Kidney (tissue), 14 donors: ENCODE results near the gene GPR17. TPM values are rescaled to one million over a fixed set of nuclear protein-coding genes. Genes with fewer than 3 reads are reported as not detected.
A peak's percentile ranks its signal among the peaks of the same experiment; 100 is the strongest.

Experiments
- DNase-seq, 5 donors: peaks; one replicate each; pipeline ENCODE4 v3.0.0-alpha.2; 2013 to 2020
- FAIRE-seq: peaks from 2 replicates; lab custom pipeline; 2012; peaks lifted over from hg19 to GRCh38; lab: Jason Lieb, UNC
- H3K27ac ChIP-seq, 2 donors: one replicate each; pipeline ENCODE4 v1.7.0; 2013; ENCODE audit warnings: low read depth in 2 of 2, low read length in 2 of 2, inconsistent platforms in 1 of 2
- H3K27me3 ChIP-seq: one replicate; pipeline ENCODE4 v1.7.1; 2013; ENCODE audit warnings: low read length, inconsistent platforms; ENCODE audit not compliant: control insufficient read depth, insufficient read depth
- H3K36me3 ChIP-seq, 3 donors: one replicate each; pipeline versions ENCODE4 v1.7.0 to v1.7.1; 2013; ENCODE audit warnings: low read length in 3 of 3, control low read depth in 1 of 3, inconsistent platforms in 1 of 3; ENCODE audit not compliant: insufficient read depth in 3 of 3, control insufficient read depth in 2 of 3
- H3K4me1 ChIP-seq, 3 donors: one replicate each; pipeline versions ENCODE4 v1.7.0 to v1.7.1; 2013; ENCODE audit warnings: low read length in 3 of 3, inconsistent platforms in 1 of 3, low read depth in 1 of 3; ENCODE audit not compliant: control insufficient read depth in 2 of 3, insufficient read depth in 2 of 3
- H3K4me3 ChIP-seq, 3 donors: one replicate each; pipeline versions ENCODE4 v1.7.0 to v1.8.1; 2013; ENCODE audit warnings: low read length in 3 of 3, control low read depth in 1 of 3, inconsistent platforms in 1 of 3
- H3K9ac ChIP-seq, 3 donors: one replicate each; pipeline versions ENCODE4 v1.7.0 to v1.7.1; 2013; ENCODE audit warnings: low read length in 3 of 3, control low read depth in 1 of 3, inconsistent platforms in 1 of 3
- H3K9me3 ChIP-seq, 3 donors: one replicate each; pipeline versions ENCODE4 v1.7.0 to v1.7.1; 2013; ENCODE audit warnings: low read length in 3 of 3, control low read depth in 1 of 3, inconsistent platforms in 1 of 3; ENCODE audit not compliant: control insufficient read depth in 2 of 3, insufficient read depth in 1 of 3
- CTCF ChIP-seq: IDR thresholded peaks from 3 replicates; pipeline ENCODE4 v1.5.1; 2012; ENCODE audit warnings: mild to moderate bottlenecking, moderate library complexity, borderline replicate concordance; ENCODE audit not compliant: insufficient read depth; ENCODE audit errors: extremely low read depth
- intact Hi-C: fragments of 100-400 bp; cut with DNase I; formaldehyde crosslinking; loops from one replicate; pipeline ENCODE4 v1.11.1; 2022
- polyA plus RNA-seq: library from polyadenylated mRNA; stranded (reverse); fragments of 350-450 nt; fragmentation: Illumina TruSeq; extraction: RNeasy Lipid Tissue Mini Kit (QIAGEN cat#74804); gene quantifications from one replicate; pipeline ENCODE4 v1.2.3, GENCODE V29; 2014; ENCODE audit warnings: low read depth, low replicate concordance; ENCODE audit not compliant: insufficient read depth
- total RNA-seq: library from RNA; stranded (reverse); fragmentation: NEBNext Ultra II Directional; extraction: Animal tissue kit (Norgen Biotek cat#: 25700); gene quantifications from one replicate; pipeline ENCODE4 v1.2.1, GENCODE V29; 2021
- donor health status: control.
- donor health status: control.
- donor health status: control.
- donor health status: control.
- donor health status: control.
- donor health status: DM: yes; HTN: yes; CAD: no.
- donor health status: Normal renal cell carcinoma (clear cell type).

The GPR17 gene
- total and polyA plus RNA-seq, 2 donors from 2014 or later = 0.39 to 0.50 TPM

DNA sequence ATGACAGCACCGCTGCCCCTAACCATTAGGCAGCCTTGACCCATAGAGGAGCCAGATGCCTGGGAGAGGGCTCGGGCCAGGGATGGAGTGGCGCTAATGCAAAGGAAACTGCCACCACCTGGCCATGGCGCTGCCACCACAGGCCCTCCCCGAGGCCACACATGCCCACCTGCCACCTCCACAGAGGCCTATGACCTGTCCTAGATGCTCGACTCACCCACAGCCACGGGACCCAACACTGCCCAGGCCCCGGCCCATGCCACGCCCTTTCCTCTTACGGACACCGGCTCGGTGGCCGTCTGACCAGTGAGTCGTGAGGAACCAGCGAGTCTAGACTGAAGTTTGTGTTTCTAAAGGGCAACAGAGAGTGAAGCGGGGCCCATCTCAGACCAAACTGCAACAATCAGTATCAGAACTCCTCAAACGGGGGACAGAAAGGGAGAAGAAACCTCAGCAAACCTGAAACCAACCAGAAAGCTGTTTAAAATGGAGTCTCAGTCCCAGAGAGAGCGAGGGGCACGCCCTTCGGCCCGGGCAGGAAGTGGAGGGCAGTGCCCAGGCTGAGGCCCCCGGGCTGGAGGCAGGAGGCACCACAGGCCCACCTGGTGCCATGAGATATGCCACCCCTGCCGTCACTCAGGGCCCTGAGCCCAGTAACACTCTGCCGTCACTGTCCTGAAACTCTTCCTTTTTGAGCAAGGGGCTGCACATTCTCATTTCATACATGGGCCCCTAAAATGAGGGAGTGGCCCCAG lies 711 bp downstream of the GPR17 start:
- no peaks in the 10 kb centered on the region for H3K36me3 ChIP-seq
- H3K9ac ChIP-seq = peak overlapping the region in 1 of 3 donors; percentile 19
- intact Hi-C loops = no loop called here
- FAIRE-seq (no peak), DNase-seq (peak in 1 of 5 donors; percentile 77)
- no peak overlapping the region for H3K4me3 ChIP-seq
- peaks cover 0 to 18% (median 6%) of the 10 kb centered on the region in 3 donors for H3K4me1 ChIP-seq
- H3K27ac ChIP-seq = peak overlapping the region in 1 of 2 donors; percentile 55
- no peak for TF ChIP-seq CTCF
- H3K27me3 ChIP-seq = no peaks in the 10 kb centered on the region
- no peaks in the 10 kb centered on the region for H3K9me3 ChIP-seq

- TF ChIP-seq CTCF = no peak
- intact Hi-C loops = no loop called here
- Histone ChIP-seq H3K36me3 (no peaks in the 10 kb centered on the region), H3K4me1 (peaks cover 0 to 20% (median 6%) of the 10 kb centered on the region in 3 donors), H3K4me3 (no peak overlapping the region), H3K9me3 (no peaks in the 10 kb centered on the region), H3K27ac (no peak overlapping the region), H3K9ac (no peak overlapping the region), H3K27me3 (no peaks in the 10 kb centered on the region)
- DNase-seq (peak in 3 of 5 donors; percentile 40 to 87 (median 64)), FAIRE-seq (no peak)
These were observed 1.6 kb downstream of the GPR17 start for GRCh38 chr2:127647242-127648190.

DNA sequence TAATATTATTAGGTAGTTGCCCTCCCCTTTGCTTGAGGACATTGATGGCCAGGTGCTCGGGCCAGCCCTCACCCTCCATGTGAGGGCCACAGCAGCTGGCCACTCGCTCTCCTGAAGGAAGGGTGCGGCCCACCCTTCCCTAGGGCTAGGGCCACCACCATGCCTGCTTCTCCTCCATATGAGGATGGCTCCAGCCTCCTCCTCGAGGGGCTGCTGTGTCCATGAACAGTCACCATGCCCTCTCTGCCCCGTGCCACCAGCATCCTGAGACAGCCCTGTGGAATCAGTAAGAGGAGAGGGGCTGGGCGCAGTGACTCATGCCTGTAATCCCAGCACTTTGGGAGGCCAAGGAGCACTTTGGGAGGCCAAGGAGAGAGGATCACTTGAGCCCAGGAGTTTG lies 2.4 kb downstream of the GPR17 start:
- Histone ChIP-seq H3K27ac (no peak overlapping the region), H3K4me3 (no peak overlapping the region), H3K36me3 (no peaks in the 10 kb centered on the region), H3K27me3 (no peaks in the 10 kb centered on the region), H3K9ac (no peak overlapping the region), H3K9me3 (no peaks in the 10 kb centered on the region), H3K4me1 (peaks cover 0 to 20% (median 6%) of the 10 kb centered on the region in 3 donors)
- intact Hi-C loops = no loop called here
- FAIRE-seq (no peak), DNase-seq (peak in 1 of 5 donors; percentile 53)
- no peak for TF ChIP-seq CTCF
